DND-41 (cell line): ENCODE results near the gene KRTAP19-1.

Experiments used
- EZH2 ChIP-seq: IDR thresholded peaks from 3 replicates; pipeline ENCODE4 v1.6.1; 2012; ENCODE audit warnings: borderline replicate concordance, low read depth, mild to moderate bottlenecking, moderate library complexity, low read length, inconsistent platforms; ENCODE audit not compliant: severe bottlenecking
- TF ChIP-seq, protein P1 (sequence below): IDR thresholded peaks from 2 replicates; pipeline ENCODE4 v1.5.1; 2012; ENCODE audit warnings: borderline replicate concordance, low read length, moderate library complexity, mild to moderate bottlenecking; ENCODE audit not compliant: poor library complexity, severe bottlenecking; ENCODE audit errors: extremely low read depth

DNA sequence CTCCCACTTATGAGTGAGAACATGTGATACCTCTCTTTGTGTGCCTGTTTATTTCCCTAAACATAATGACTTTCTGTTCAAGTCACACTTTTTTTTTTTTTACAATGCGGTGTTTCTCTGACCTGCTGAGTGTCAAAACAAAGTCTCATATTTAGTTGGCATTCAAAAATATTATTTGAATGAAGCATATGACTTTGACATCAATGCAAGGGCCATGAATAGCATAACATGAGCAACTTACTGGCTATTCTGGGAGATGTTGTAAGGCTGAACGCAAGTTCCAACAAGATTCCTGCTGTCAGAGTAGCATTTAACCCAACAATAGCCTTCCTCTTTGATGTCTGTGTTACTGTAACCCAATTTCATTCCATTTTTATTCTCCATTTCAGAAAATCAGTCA, 2.0 kb upstream of the KRTAP19-1 start:
- TF ChIP-seq, protein P1, sequence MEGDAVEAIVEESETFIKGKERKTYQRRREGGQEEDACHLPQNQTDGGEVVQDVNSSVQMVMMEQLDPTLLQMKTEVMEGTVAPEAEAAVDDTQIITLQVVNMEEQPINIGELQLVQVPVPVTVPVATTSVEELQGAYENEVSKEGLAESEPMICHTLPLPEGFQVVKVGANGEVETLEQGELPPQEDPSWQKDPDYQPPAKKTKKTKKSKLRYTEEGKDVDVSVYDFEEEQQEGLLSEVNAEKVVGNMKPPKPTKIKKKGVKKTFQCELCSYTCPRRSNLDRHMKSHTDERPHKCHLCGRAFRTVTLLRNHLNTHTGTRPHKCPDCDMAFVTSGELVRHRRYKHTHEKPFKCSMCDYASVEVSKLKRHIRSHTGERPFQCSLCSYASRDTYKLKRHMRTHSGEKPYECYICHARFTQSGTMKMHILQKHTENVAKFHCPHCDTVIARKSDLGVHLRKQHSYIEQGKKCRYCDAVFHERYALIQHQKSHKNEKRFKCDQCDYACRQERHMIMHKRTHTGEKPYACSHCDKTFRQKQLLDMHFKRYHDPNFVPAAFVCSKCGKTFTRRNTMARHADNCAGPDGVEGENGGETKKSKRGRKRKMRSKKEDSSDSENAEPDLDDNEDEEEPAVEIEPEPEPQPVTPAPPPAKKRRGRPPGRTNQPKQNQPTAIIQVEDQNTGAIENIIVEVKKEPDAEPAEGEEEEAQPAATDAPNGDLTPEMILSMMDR = no peak
- TF ChIP-seq EZH2 = no peak
